K562 (cell line): ENCODE measurements around the gene HUNK. TPM values are rescaled to one million over a fixed set of nuclear protein-coding genes. Genes with fewer than 3 reads are reported as not detected.

Experiments
- ARID4B ChIP-seq: sonication (generic); formaldehyde crosslinking; IDR thresholded peaks from 2 replicates; pipeline ENCODE4 v1.8.0; 2022; ENCODE audit warnings: mild to moderate bottlenecking, missing genetic modification reagents
- CBX2 ChIP-seq: fragments of 200-600 bp; sonication (generic); IDR thresholded peaks from one replicate; pipeline ENCODE4 v1.6.1; 2012; ENCODE audit warnings: mild to moderate bottlenecking, low read length, inconsistent platforms; ENCODE audit not compliant: insufficient read depth, poor library complexity, severe bottlenecking
- E2F5 ChIP-seq: sonication (generic); formaldehyde crosslinking; IDR thresholded peaks from 2 replicates; pipeline ENCODE4 v1.8.0; 2022; ENCODE audit warnings: mild to moderate bottlenecking, missing genetic modification reagents
- ZNF239 ChIP-seq: fragments of 250-450 bp; sonication (Bioruptor Pico); IDR thresholded peaks from 2 replicates; pipeline ENCODE4 v1.4.0; 2020; ENCODE audit warnings: mild to moderate bottlenecking
- polyA plus RNA-seq, 8 experiments: library from polyadenylated mRNA; depleted of rRNA in 4 of 8; stranded (reverse) in 5 of 8; unstranded in 3 of 8; fragments of >200 nt; fragmentation: Nextera tagmentation in 2 of 8; fragmentation: Illumina TruSeq in 1 of 8; extraction: Ambion mirVana in 2 of 8; extraction: Trizol in 1 of 8; gene quantifications; 2 replicates each; pipeline versions ENCODE4 v1.2.1 to v1.2.3, GENCODE V29; 2011 to 2014; ENCODE audit warnings: inconsistent platforms in 1 of 8, missing spikeins in 1 of 8
- total RNA-seq, 7 experiments: library from RNA; depleted of rRNA in 6 of 7; stranded (reverse); fragments of >200 nt in 6 of 7; fragmentation: Illumina TruSeq in 2 of 7; extraction: Trizol in 2 of 7; gene quantifications; 2 replicates each; pipeline versions ENCODE4 v1.2.1 to v1.2.3, GENCODE V29; 2011 to 2021; ENCODE audit warnings: low replicate concordance in 1 of 7

The HUNK gene
- total and polyA plus RNA-seq, 9 of the 15 experiments (the other 6 are each of a cell fraction or from before 2014, with no cell fraction given) = not detected

GRCh38 chr21:31986035-31986856, 113.4 kb downstream of the HUNK start (continued):
- TF ChIP-seq ARID4B (CRISPR knock-in tag) = no peak
- TF ChIP-seq E2F5 (CRISPR knock-in tag) = no peak
- no peak for TF ChIP-seq CBX2
- no peak for TF ChIP-seq ZNF239
